Measurements from ENCODE around the gene CSTPP1. TPM values are rescaled to one million over a fixed set of nuclear protein-coding genes. Genes with fewer than 3 reads are reported as not detected.

The CSTPP1 gene
- total and polyA plus RNA-seq, 2 of the 8 experiments (the other 6 are each of a cell fraction or from before 2014, with no cell fraction given) = 24.2 to 28.7 TPM

GRCh38 chr11:47003180-47003877 is 66.8 kb downstream of the CSTPP1 start:
- CTCF ChIA-PET (ENCODE audit: partially characterized antibody) = no interaction called here
- H2BK120ac ChIP-seq (replicated peaks; ENCODE audit: low read depth, low read length) = no peak overlapping the region
- POLR2A ChIA-PET (ENCODE audit: partially characterized antibody) = no interaction called here

More at GRCh38 chr11:47003180-47003877, 66.8 kb downstream of the CSTPP1 start:
- H2AK5ac ChIP-seq (ENCODE audit: low read depth, low read length) = no peak overlapping the region
- H2BK5ac ChIP-seq (ENCODE audit: low read depth, low read length) = no peak overlapping the region
- no peaks in the 10 kb centered on the region for H3K79me1 ChIP-seq (ENCODE audit: low read depth, low read length)
- H2BK20ac ChIP-seq (ENCODE audit: low read length) = no peak overlapping the region
- H3K27ac ChIP-seq (ENCODE audit: low read depth, low read length) = no peak overlapping the region
- no peaks in the 10 kb centered on the region for H3K36me3 ChIP-seq (ENCODE audit: control insufficient read depth in 2 of 4, insufficient read depth in 4 of 4, low read length in 3 of 4)
- H3K4me3 ChIP-seq (ENCODE audit: extremely low read depth in 1 of 4, insufficient read depth in 2 of 4, low read depth in 3 of 4, low read length in 4 of 4) = no peak overlapping the region
- H3K14ac ChIP-seq (ENCODE audit: insufficient read length) = no peak overlapping the region
- FAIRE-seq (no peak), DNase-seq (ENCODE audit: low read depth in 1 of 2, low spot score in 2 of 2) (no peak)
- no peak overlapping the region for H3K4me2 ChIP-seq (ENCODE audit: insufficient read depth in 1 of 2, low read depth in 2 of 2, low read length in 2 of 2)
- no peak overlapping the region for H3K4ac ChIP-seq (replicated peaks; ENCODE audit: insufficient read length, low read depth, low read length)
- H4K20me1 ChIP-seq (replicated peaks in 1 of 2; ENCODE audit: control insufficient read depth in 1 of 2, insufficient read depth in 2 of 2, low read length in 2 of 2) = no peaks in the 10 kb centered on the region
- H3K23ac ChIP-seq (ENCODE audit: insufficient read length) = no peak overlapping the region
- H3K4me1 ChIP-seq (replicated peaks in 1 of 4; ENCODE audit: control insufficient read depth in 3 of 4, insufficient read depth in 4 of 4, low read length in 3 of 4) = no peaks in the 10 kb centered on the region; a peak in 2 of 7 replicates
- H3K18ac ChIP-seq (ENCODE audit: extremely low read depth, low read length) = no peak overlapping the region
- H3K9ac ChIP-seq (replicated peaks in 1 of 4; ENCODE audit: extremely low read depth in 1 of 4, low read depth in 3 of 4, low read length in 3 of 4) = no peak overlapping the region
- TF ChIP-seq TAF7 (optimal IDR thresholded peaks at IDR 0.05; ENCODE audit: borderline replicate concordance, low read depth, low read length) = no peak
- TF ChIP-seq E2F6 (IDR thresholded peaks at IDR 0.05) = no peak
- no peak for TF ChIP-seq TBP (IDR thresholded peaks at IDR 0.05; ENCODE audit: low read depth, low read length)
- no peak for TF ChIP-seq USF2 (IDR thresholded peaks at IDR 0.05; ENCODE audit: low read length)
- H4K91ac ChIP-seq (replicated peaks; ENCODE audit: insufficient read length, low read length) = no peak overlapping the region
- no peak overlapping the region for H4K5ac ChIP-seq (ENCODE audit: insufficient read length, low read depth, low read length)
- H4K8ac ChIP-seq (ENCODE audit: extremely low read depth, insufficient read depth, low read length) = no peak overlapping the region
- H3K79me2 ChIP-seq (ENCODE audit: control insufficient read depth in 1 of 2, insufficient read depth in 2 of 2, low read length in 2 of 2) = no peaks in the 10 kb centered on the region
- no peak overlapping the region for H2AFZ ChIP-seq (ENCODE audit: low read length)
- no peaks in the 10 kb centered on the region for H3K9me3 ChIP-seq (ENCODE audit: insufficient read depth in 2 of 2, low read depth in 1 of 2, low read length in 1 of 2)
- 84% methylated on average over 3 of the region's 3 CpGs; no CpG with 5 or more reads in 1 of the 2 experiments for WGBS, 2 experiments (ENCODE audit: extremely low coverage in 1 of 2, insufficient coverage in 1 of 2, insufficient read length in 1 of 2, insufficient replicate concordance in 2 of 2, low coverage in 1 of 2, low lambda C conversion rate in 2 of 2, missing lambda C conversion rate in 1 of 2)
- H3K23me2 ChIP-seq (ENCODE audit: low read depth, low read length) = no peaks in the 10 kb centered on the region
- no peak overlapping the region for H3K56ac ChIP-seq (replicated peaks; ENCODE audit: insufficient read length, low read depth, low read length)
- no peak overlapping the region for H2BK15ac ChIP-seq (ENCODE audit: low read length)
- H2BK12ac ChIP-seq (ENCODE audit: low read depth, low read length) = no peak overlapping the region
- H3K27me3 ChIP-seq (replicated peaks in 1 of 4; ENCODE audit: control insufficient read depth in 3 of 4, extremely low read depth in 1 of 4, insufficient read depth in 3 of 4, low read length in 3 of 4) = no peaks in the 10 kb centered on the region
